ENCODE measurements around the gene PGC. TPM values are rescaled to one million over a fixed set of nuclear protein-coding genes. Genes with fewer than 3 reads are reported as not detected.

Gene PGC
- total and polyA plus RNA-seq, 2 of the 8 experiments (the other 6 are each of a cell fraction or from before 2014, with no cell fraction given) = 0.09 TPM; not detected in 1

DNA sequence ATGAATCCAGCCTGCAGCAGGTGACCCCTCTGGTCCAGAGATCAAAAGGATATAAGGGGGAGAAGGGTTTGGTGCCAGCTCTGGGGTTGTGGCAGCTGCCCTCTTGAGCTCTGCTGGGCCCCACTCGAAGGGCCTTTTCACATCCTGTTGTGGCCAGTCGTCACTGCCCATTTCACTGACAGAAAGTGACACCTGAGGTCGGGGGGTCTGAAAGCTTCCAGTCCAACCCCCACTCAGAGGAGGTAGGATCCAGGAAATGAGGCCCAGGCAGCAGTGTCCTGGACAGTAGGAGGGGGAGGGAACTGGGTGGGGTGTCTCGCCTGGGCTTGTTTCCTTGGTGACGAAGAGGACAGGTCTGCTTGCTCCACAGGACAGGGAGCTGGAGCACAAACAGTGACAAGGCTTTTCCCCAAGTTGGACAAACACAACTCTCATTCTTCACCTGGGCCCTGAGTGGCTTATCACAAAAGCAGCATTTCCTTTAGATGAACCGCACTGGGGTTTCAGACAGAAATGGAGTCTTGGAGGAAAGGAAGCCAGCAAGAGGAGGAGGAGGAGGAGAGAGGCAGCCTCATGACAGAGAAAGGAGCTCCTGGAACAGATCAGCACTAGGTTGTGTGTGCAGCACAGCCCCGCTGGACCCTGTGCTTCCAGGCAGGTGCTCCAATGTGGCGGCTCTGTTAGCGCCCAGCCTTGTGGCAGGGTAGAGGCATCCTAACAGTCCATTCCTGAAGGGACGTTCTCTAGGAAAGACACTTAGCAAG is 21.5 kb upstream of the PGC start (continued):
- TF ChIP-seq, protein P1, sequence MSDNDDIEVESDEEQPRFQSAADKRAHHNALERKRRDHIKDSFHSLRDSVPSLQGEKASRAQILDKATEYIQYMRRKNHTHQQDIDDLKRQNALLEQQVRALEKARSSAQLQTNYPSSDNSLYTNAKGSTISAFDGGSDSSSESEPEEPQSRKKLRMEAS (IDR thresholded peaks at IDR 0.05) = no peak
- TF ChIP-seq GTF2F1 (IDR thresholded peaks at IDR 0.05; ENCODE audit: borderline replicate concordance, low read depth, low read length) (no peak), CTBP2 (IDR thresholded peaks at IDR 0.05; ENCODE audit: borderline replicate concordance, insufficient read depth, insufficient read length, low read length) (no peak), JUND (IDR thresholded peaks at IDR 0.05; ENCODE audit: low read length) (no peak), TAF7 (optimal IDR thresholded peaks at IDR 0.05; ENCODE audit: borderline replicate concordance, low read depth, low read length) (no peak), KDM5A (IDR thresholded peaks at IDR 0.05; ENCODE audit: low read length) (no peak), POLR2A (IDR thresholded peaks at IDR 0.05; ENCODE audit: control extremely low read depth in 1 of 2, low read depth in 2 of 2, low read length in 2 of 2) (no peak), TBP (IDR thresholded peaks at IDR 0.05; ENCODE audit: low read depth, low read length) (no peak), RXRA (IDR thresholded peaks at IDR 0.05; ENCODE audit: insufficient read depth, low read depth, low read length) (no peak), EP300 (IDR thresholded peaks at IDR 0.05; ENCODE audit: borderline replicate concordance in 1 of 2, low read depth in 2 of 2, low read length in 2 of 2) (no peak), CBX5 (IDR thresholded peaks at IDR 0.05; ENCODE audit: low read depth, low read length) (no peak)

Data from H1 (cell line).